ENCODE results near the gene TRIM28. TPM values are rescaled to one million over a fixed set of nuclear protein-coding genes. Genes with fewer than 3 reads are reported as not detected.
"Not testable (repeated sequence)": the region's sequence is repeated elsewhere in the genome, so short reads cannot be mapped to it uniquely, and the experiment has no call there.

The TRIM28 gene
- total and polyA plus RNA-seq, 4 experiments from 2014 or later = 19.4 to 348 (median 206) TPM

DNA sequence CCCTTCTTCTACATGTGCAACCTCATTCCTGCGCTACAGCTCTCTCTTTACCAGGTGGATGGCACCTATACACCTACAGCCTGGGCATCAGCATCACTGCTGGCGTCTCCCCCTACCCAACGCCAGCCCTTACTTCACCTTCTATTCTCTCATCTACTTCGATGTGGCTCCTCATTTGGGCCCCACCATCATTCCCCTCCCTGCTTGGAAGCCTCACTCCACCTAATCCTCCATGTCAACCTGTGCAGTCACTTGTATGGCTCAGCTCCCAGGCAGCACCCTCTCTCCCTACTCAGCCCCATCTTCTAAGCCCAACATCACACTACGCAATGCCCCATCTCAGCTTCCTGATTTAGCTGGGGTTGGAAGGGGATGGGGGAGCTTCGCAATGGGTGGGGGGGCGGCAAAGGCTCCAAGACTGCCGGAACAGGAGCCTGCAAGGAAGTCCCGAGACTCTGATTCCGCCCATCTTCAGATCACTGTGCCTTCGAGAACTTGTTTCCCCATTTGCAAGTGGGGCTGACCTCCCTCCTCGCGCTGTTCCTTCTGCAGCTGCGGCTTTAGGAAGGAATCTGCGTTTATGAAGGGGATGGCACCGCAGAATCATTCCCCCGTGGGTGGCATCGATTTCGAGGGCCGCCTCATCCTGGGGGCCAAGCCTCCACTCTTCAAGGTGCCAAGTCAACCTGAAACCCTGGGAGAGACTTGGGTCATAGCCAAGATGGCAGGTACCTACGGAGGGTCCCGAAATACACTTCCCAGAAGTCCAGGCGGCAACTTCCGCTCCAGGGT lies 28.4 kb downstream of the TRIM28 start:
- DNase-seq = no peak
- no peaks in the 10 kb centered on the region for H3K36me3 ChIP-seq (ENCODE audit: insufficient read depth, low read length)
- Mint-ChIP-seq H3K27ac (peak overlapping the region; percentile 96 to 100 (median 100)), H3K36me3 (peaks cover 0 to 28% of the 10 kb centered on the region in 2 donors), H3K4me3 (peak overlapping the region; percentile 89 to 99 (median 96)), H3K9me3 (peaks cover 0 to 2% (median 0%) of the 10 kb centered on the region in 8 donors), H3K27me3 (no peaks in the 10 kb centered on the region), H3K4me1 (peaks cover 16 to 38% (median 28%) of the 10 kb centered on the region in 4 donors)
- peaks cover 29% of the 10 kb centered on the region for H3K4me1 ChIP-seq (ENCODE audit: insufficient read depth, low read length)
- peak overlapping the region; percentile 99 for H3K27ac ChIP-seq (ENCODE audit: low read depth, low read length)
- POLR2A ChIA-PET (ENCODE audit: partially characterized antibody) = interaction anchor here (0.9 to 4.6 kb wide), 10 partner anchors 9 to 132 kb away, joined by 3 to 47 read pairs (median 8); partner anchors contain the start of genes CHMP2A, TRIM28, UBE2M and ZBTB45
- H3K9me3 ChIP-seq (ENCODE audit: control insufficient read depth in 1 of 2, low read length in 2 of 2) = no peaks in the 10 kb centered on the region
- H3K27me3 ChIP-seq (ENCODE audit: insufficient read depth, low read length) = no peaks in the 10 kb centered on the region
- H3K4me3 ChIP-seq (ENCODE audit: low read length in 2 of 2) = peak overlapping the region; percentile 26 to 78
- intact Hi-C loops (cut with micrococcal nuclease) = no loop called here
- CTCF ChIA-PET (ENCODE audit: partially characterized antibody) = interaction anchor here (2.4 kb wide), 1 partner anchor 52 kb away, joined by 10 read pairs; the partner anchor contains the start of gene ZBTB45

DNA sequence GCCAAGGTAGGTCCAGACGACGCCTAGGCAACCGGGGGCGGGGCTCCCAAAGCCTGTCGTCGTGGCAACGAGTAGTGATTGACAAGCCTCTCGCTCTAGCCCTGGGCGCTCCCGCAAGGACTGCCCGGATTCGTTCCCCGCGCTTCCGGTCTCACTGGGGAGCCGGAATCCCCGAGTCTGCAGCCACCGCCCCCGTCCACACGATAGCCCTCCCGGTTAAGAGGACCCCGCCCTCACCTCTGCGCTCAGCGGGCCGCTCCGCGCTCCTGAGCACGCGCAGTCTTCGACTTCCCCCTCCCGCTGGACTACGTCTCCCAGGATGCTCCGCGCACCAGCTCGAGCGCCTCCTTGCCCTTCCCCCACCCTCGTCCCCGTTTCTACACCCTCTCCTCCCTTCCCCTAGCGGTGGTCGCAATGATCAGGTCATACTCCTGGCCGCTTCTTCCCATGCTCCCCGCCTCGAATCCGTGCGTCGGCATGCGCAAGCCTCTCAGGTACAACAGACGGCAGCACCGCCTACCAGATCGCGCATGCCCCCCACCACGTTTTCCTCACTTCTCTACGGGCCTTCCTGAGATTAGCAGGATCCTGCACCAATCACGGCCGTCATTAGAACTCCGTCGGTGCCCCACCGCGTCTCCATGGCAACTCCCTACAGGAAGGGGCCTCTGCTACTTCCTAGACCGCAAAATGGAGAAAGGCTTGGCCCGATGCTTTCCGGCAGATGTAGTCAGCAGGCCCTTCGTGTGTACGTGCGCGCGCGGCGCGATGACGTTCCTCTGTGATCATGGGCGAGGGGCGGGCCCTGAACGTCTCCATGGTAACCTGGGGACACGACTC lies 29.2 kb downstream of the TRIM28 start, which contains the start of gene MZF1:
MZF1 (minus strand) TSS at position 518 of the 840 bp plus-strand sequence. CDS start 1,946 bp downstream, outside the sequence.
- H3K27ac ChIP-seq (ENCODE audit: low read depth, low read length) = peak within 1 kb of the TSS; percentile 99
- no peaks in the 10 kb centered on the region for H3K27me3 ChIP-seq (ENCODE audit: insufficient read depth, low read length)
- Mint-ChIP-seq H3K9me3 (peaks cover 0 to 2% (median 0%) of the 10 kb centered on the region in 8 donors), H3K27me3 (no peaks in the 10 kb centered on the region), H3K27ac (peak within 1 kb of the TSS; percentile 96 to 100 (median 100)), H3K4me3 (peak within 1 kb of the TSS; percentile 89 to 99 (median 96)), H3K4me1 (peaks cover 16 to 44% (median 32%) of the 10 kb centered on the region in 4 donors), H3K36me3 (peaks cover 0 to 27% of the 10 kb centered on the region in 2 donors)
- H3K4me3 ChIP-seq (ENCODE audit: low read length in 2 of 2) = peak within 1 kb of the TSS; percentile 67 to 78
- peak; percentile 99 to 100 (median 100) for DNase-seq
- CTCF ChIA-PET (ENCODE audit: partially characterized antibody) = interaction anchor here (2.4 kb wide), 1 partner anchor 52 kb away, joined by 10 read pairs; the partner anchor contains the start of gene ZBTB45
- no peaks in the 10 kb centered on the region for H3K36me3 ChIP-seq (ENCODE audit: insufficient read depth, low read length)
- intact Hi-C loops (cut with micrococcal nuclease) = loop anchor here (1.0 kb wide), 7 partner anchors 14 to 295 kb away; partner anchors contain the start of genes TRIM28, ZNF446, ZNF584 and ZNF8
- no peaks in the 10 kb centered on the region for H3K9me3 ChIP-seq (ENCODE audit: control insufficient read depth in 1 of 2, low read length in 2 of 2)
- peaks cover 29% of the 10 kb centered on the region for H3K4me1 ChIP-seq (ENCODE audit: insufficient read depth, low read length)
- POLR2A ChIA-PET (ENCODE audit: partially characterized antibody) = interaction anchor here (0.9 to 4.6 kb wide), 9 partner anchors 10 to 133 kb away, joined by 3 to 47 read pairs (median 13); partner anchors contain the start of genes CHMP2A, TRIM28, UBE2M and ZBTB45

DNA sequence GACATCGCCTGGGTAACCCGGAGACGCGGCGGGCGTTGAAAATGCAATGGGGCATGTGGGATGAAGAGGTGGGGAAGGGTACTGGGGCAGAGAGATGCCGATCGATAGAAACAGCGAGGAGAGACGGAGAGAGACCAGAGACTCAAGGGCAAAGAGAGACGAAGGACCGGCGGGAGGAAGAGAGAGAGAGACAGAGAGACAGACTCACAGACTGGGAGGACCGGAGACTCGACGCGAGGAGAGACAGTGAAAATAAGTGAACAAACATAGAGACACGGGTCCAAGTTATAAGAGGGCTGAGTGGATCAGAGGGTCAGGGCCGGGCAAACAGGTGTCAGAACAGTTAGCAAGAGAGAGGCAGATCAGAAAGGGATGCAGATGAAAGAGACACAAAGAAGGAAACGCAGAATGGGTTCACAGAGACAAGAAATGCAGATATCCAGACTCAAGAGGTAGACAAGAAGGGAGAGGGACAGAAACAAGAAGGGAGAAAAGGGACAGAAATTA lies 29.8 kb downstream of the TRIM28 start:
- H3K9me3 Mint-ChIP-seq = peaks cover 0 to 2% (median 0%) of the 10 kb centered on the region in 8 donors
- no peaks in the 10 kb centered on the region for H3K36me3 ChIP-seq (ENCODE audit: insufficient read depth, low read length)
- H3K4me3 Mint-ChIP-seq = peak overlapping the region; percentile 89 to 99 (median 96)
- peaks cover 18 to 50% (median 37%) of the 10 kb centered on the region in 4 donors for H3K4me1 Mint-ChIP-seq
- peak overlapping the region; percentile 67 to 78 for H3K4me3 ChIP-seq (ENCODE audit: low read length in 2 of 2)
- POLR2A ChIA-PET (ENCODE audit: partially characterized antibody) = interaction anchor here (1.5 to 3.8 kb wide), 3 partner anchors 11 to 17 kb away, joined by 4 to 45 read pairs (median 11); partner anchors contain the start of gene UBE2M
- CTCF ChIA-PET (ENCODE audit: partially characterized antibody) = interaction anchor here (13.2 kb wide), 1 partner anchor 56 kb away, joined by 260 read pairs; the partner anchor contains the start of genes SLC27A5 and ZBTB45
- no peaks in the 10 kb centered on the region for H3K27me3 ChIP-seq (ENCODE audit: insufficient read depth, low read length)
- H3K9me3 ChIP-seq (ENCODE audit: control insufficient read depth in 1 of 2, low read length in 2 of 2) = no peaks in the 10 kb centered on the region
- no peaks in the 10 kb centered on the region for H3K27me3 Mint-ChIP-seq
- no peak for DNase-seq
- H3K4me1 ChIP-seq (ENCODE audit: insufficient read depth, low read length) = peaks cover 29% of the 10 kb centered on the region
- peak overlapping the region; percentile 99 for H3K27ac ChIP-seq (ENCODE audit: low read depth, low read length)
- H3K36me3 Mint-ChIP-seq = peaks cover 0 to 23% of the 10 kb centered on the region in 2 donors
- H3K27ac Mint-ChIP-seq = peak overlapping the region; percentile 96 to 100 (median 100)
- intact Hi-C loops (cut with micrococcal nuclease) = loop anchor here (1.0 kb wide), 7 partner anchors 14 to 295 kb away; partner anchors contain the start of genes TRIM28, ZNF446, ZNF584 and ZNF8

DNA sequence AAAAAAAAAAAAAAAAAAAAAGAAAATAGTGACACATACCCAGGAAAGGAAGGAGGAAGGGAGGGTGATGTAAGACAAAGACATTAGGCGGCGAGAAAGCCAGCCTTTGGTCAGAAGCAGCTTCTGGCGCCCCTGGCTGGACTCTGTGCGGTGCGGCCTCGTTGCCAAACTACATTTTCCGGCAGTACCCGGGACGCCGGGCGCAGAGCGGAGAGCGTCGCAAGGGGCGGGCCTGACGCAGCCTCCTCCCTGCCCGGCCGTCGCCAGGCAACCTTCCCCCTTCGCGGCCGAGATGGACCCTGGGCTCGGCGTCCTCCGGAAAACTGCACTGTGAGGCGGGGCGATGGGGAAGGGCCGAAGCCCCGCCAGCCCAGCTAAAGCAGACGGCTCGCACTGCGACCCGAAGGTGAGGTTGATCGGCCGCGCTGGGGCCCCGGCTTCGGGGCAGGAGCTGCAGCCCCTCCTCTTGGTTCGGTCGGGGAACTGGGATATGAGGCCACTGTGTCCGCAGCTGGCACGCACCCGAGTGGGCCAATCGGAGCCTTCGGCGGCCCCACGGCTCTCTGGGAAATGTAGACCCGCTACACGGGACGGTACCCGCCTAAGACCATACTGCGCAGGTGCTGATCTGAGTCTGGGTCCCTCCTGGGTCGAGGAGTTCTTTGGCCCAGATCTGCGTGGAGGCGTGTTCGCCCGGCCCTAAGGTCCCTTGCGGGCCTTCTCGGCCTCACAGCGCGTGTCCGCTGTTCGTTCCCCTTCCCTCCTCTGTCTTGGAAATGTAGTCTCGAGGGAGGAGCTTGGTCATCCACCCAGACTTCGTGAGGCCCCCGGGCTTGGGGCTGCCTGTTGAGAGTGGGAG lies 31.5 kb downstream of the TRIM28 start:
- Histone ChIP-seq H3K4me3 (ENCODE audit: low read length in 2 of 2) (peak overlapping the region; percentile 92 to 98), H3K27ac (ENCODE audit: low read depth, low read length) (peak overlapping the region; percentile 99), H3K9me3 (ENCODE audit: control insufficient read depth in 1 of 2, low read length in 2 of 2) (no peaks in the 10 kb centered on the region), H3K36me3 (ENCODE audit: insufficient read depth, low read length) (no peaks in the 10 kb centered on the region), H3K27me3 (ENCODE audit: insufficient read depth, low read length) (no peaks in the 10 kb centered on the region), H3K4me1 (ENCODE audit: insufficient read depth, low read length) (peaks cover 29% of the 10 kb centered on the region)
- H3K9me3 Mint-ChIP-seq = peaks cover 0 to 2% (median 0%) of the 10 kb centered on the region in 8 donors
- H3K36me3 Mint-ChIP-seq = peaks cover 0 to 23% of the 10 kb centered on the region in 2 donors
- peak overlapping the region; percentile 84 to 93 (median 87) for H3K4me3 Mint-ChIP-seq
- peaks cover 24 to 63% (median 44%) of the 10 kb centered on the region in 4 donors for H3K4me1 Mint-ChIP-seq
- ChIA-PET CTCF (ENCODE audit: partially characterized antibody) (interaction anchor here (1.1 to 13.2 kb wide), 3 partner anchors 20 to 57 kb away, joined by 4 to 260 read pairs (median 6); partner anchors contain the start of genes CHMP2A, SLC27A5, TRIM28 and ZBTB45), POLR2A (ENCODE audit: partially characterized antibody) (interaction anchor here (0.7 to 2.9 kb wide), 13 partner anchors 14 to 392 kb away, joined by 3 to 39 read pairs (median 5); partner anchors contain the start of genes CHMP2A, TRIM28, UBE2M and ZBTB45)
- H3K27ac Mint-ChIP-seq = peak overlapping the region; percentile 95 to 100 (median 98)
- no peaks in the 10 kb centered on the region for H3K27me3 Mint-ChIP-seq
- peak; percentile 76 to 81 (median 80) for DNase-seq
- intact Hi-C loops (cut with micrococcal nuclease) = no loop called here

DNA sequence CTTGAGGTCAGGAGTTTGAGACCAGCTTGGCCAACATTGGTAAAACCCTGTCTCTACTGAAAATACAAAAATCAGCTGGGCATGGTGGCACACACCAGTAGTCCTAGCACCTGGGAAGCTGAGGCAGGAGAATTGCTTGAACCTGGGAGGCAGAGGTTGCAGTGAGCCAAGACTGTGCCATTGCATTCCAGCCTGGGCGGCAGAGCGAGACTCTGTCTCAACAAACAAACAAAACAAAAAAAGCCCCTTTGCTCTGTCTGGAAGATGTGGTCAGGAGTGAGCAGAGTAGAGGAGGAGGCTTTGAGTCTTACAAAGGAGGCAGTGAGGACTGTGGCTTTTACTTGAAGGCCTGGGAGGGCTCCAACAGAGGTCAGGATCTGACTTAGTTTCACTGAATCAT lies 33.7 kb downstream of the TRIM28 start:
- H3K9me3 ChIP-seq (ENCODE audit: control insufficient read depth in 1 of 2, low read length in 2 of 2); H3K36me3 ChIP-seq (ENCODE audit: insufficient read depth, low read length); intact Hi-C loops (cut with micrococcal nuclease); H3K27me3 Mint-ChIP-seq; DNase-seq; H3K27me3 ChIP-seq (ENCODE audit: insufficient read depth, low read length); H3K27ac ChIP-seq (ENCODE audit: low read depth, low read length); H3K9me3 Mint-ChIP-seq; H3K4me3 ChIP-seq (ENCODE audit: low read length in 2 of 2): not testable (repeated sequence)
- H3K4me3 Mint-ChIP-seq = peak overlapping the region in 1 of 8 donors; percentile 18
- H3K4me1 Mint-ChIP-seq = peaks cover 28 to 60% (median 43%) of the 10 kb centered on the region in 4 donors
- peaks cover 6 to 28% of the 10 kb centered on the region in 2 donors for H3K36me3 Mint-ChIP-seq
- peaks cover 19% of the 10 kb centered on the region for H3K4me1 ChIP-seq (ENCODE audit: insufficient read depth, low read length)
- POLR2A ChIA-PET (ENCODE audit: partially characterized antibody) = interaction anchor here (2.9 kb wide), 1 partner anchor 23 kb away, joined by 17 read pairs; the partner anchor contains the start of gene CHMP2A
- CTCF ChIA-PET (ENCODE audit: partially characterized antibody) = interaction anchor here (0.6 to 13.2 kb wide), 2 partner anchors 59 to 396 kb away, joined by 3 to 260 read pairs; partner anchors contain the start of genes SLC27A5 and ZBTB45
- peak overlapping the region in 4 of 7 donors; percentile 3 to 96 (median 52) for H3K27ac Mint-ChIP-seq
